C4-2B (cell line): Measurements from ENCODE around the gene VSTM2L.

ENCODE experiments used
- H3K27ac ChIP-seq: fragments of 450-650 bp; 2 replicates; pipeline ENCODE4 v1.5.1; 2017
- CTCF ChIP-seq: fragments of 450-650 bp; conservative IDR thresholded peaks from 2 replicates; pipeline ENCODE4 v1.5.1; 2017; ENCODE audit warnings: mild to moderate bottlenecking
- ZFX ChIP-seq: fragments of 450-650 bp; IDR thresholded peaks from 2 replicates; pipeline ENCODE4 v1.6.1; 2017

Gene VSTM2L

GRCh38 chr20:37917461-37917860 lies 14.5 kb downstream of the VSTM2L start:
- TF ChIP-seq ZFX (no peak), CTCF (no peak)
- H3K27ac ChIP-seq = no peak overlapping the region

- TF ChIP-seq CTCF (no peak), ZFX (no peak)
- no peak overlapping the region for H3K27ac ChIP-seq
Observed at GRCh38 chr20:37918035-37918434, 15.1 kb downstream of the VSTM2L start.

- TF ChIP-seq ZFX (no peak), CTCF (no peak)
- no peak overlapping the region for H3K27ac ChIP-seq
Observed at GRCh38 chr20:37919389-37920040, 16.6 kb downstream of the VSTM2L start.

GRCh38 chr20:37920270-37920669 lies 17.3 kb downstream of the VSTM2L start:
- no peak overlapping the region for H3K27ac ChIP-seq
- TF ChIP-seq ZFX (no peak), CTCF (no peak)

- no peak overlapping the region for H3K27ac ChIP-seq
- no peak for TF ChIP-seq ZFX
- TF ChIP-seq CTCF = no peak
Observed at GRCh38 chr20:37920679-37921322, 17.9 kb downstream of the VSTM2L start.

- no peak overlapping the region for H3K27ac ChIP-seq
Observed at GRCh38 chr20:37921341-37921929, 18.5 kb downstream of the VSTM2L start.

More at GRCh38 chr20:37921341-37921929, 18.5 kb downstream of the VSTM2L start:
- TF ChIP-seq CTCF = no peak
- TF ChIP-seq ZFX = no peak
